ENCODE measurements around the gene MBD3.
"Not testable (repeated sequence)": the region's sequence is repeated elsewhere in the genome, so short reads cannot be mapped to it uniquely, and the experiment has no call there.

Gene MBD3

DNA sequence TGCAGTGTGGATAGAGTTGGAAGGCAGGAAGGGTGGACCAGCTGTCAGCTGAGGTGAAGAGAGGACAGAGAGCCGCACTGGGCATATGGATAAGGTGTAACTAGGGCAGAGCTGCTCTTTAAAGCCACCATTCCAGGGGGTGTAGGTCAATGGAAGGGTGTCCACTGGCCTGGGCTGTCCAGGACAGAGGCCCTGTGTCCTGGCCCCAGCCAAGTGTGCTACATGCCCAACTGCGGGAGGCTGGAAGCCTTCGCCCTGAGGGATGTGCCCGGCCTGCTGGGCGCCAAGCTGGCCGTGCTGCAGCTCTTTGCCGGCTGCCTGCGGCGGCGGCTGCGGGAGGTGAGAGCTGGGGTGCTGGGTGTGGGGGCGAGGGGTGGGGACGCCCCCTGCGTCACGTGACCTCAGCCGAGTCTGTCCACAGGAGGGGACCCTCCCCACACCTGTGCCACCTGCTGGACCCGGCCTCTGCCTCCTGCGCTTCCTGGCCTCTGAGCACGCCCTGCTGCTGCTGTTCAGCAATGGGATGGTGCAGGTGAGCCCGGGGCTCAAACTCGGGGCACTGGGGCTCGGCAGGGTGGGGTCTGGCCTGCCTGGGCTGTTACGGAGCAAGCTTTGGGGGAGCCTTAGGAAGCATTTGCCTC, 59.0 kb downstream of the MBD3 start:
- DNase-seq, result no peak

DNA sequence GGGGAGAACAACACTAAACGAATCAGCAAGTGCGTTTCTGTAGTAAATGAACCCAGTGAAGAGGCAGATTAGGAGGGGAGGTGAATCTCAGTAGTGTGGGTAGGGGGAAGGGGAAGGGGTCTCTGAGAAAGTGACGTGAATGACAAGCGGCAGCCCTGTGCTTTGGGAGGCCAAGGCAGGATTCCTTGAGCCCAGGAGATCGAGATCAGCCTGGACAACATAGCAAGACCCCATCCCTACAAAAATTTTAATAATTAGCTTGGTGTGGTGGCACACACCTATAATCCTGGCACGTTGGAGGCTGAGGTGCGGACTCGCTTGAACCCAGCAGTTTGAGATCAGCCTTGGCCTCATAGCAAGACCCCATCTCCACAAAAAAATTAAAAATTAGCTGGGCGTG, 60.7 kb downstream of the MBD3 start:
- no peak for DNase-seq

DNA sequence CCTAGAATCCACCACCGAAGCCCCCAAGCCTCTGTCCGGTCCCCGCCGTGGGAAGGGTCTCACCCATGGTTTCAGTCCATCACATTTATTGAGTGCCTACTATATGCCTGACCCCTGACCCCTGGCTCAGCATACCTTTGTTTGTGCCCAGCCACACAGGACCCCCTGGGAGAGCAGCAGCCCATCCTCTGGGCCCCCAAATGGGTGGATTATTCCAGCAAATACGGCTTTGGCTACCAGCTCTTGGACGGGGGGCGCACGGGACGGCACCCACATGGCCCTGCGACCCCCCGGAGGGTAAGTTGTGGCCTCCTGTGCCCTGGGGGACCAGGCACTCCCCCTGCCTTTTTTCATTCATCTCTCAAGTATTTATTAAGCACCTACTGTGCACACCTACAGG, 61.1 kb downstream of the MBD3 start:
- no peak for DNase-seq

DNA sequence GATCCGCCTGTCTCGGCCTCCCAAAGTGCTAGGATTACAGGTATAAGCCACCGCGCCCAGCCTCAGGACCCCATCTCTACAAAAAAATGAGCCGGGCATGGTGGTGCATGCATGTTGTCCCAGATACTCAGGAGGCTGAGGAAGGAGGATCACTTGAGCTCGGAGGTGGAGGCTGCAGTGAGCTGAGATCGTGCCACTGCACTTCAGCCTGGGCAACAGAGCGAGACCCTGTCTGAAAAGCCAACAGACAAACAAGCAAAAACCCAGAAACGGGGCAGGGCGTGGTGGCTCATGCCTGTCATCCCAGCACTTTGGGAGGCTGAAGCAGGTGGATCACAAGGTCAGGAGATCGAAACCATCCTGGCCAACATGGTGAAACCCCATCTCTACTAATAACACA, 61.8 kb downstream of the MBD3 start:
- not testable (repeated sequence) for DNase-seq

DNA sequence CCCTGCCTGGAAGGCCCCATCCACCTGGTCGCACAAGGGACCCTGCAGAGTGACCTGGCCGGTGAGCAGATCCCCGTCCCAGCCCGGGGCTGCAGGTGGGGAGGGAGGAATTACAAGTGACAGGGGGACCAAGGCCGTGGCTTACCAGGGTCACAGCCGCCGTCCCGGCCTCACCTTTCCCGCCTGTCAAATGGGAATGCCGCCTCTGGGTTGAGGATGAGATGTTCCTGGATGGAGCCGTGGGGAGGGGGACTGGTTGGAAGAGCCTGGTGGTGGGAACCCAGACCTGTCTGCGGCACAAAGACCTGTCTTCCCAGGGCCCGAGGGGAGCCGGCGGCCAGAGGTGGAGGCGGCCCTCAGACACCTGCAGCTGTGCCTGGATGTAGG, 63.2 kb downstream of the MBD3 start:
- no peak for DNase-seq

DNA sequence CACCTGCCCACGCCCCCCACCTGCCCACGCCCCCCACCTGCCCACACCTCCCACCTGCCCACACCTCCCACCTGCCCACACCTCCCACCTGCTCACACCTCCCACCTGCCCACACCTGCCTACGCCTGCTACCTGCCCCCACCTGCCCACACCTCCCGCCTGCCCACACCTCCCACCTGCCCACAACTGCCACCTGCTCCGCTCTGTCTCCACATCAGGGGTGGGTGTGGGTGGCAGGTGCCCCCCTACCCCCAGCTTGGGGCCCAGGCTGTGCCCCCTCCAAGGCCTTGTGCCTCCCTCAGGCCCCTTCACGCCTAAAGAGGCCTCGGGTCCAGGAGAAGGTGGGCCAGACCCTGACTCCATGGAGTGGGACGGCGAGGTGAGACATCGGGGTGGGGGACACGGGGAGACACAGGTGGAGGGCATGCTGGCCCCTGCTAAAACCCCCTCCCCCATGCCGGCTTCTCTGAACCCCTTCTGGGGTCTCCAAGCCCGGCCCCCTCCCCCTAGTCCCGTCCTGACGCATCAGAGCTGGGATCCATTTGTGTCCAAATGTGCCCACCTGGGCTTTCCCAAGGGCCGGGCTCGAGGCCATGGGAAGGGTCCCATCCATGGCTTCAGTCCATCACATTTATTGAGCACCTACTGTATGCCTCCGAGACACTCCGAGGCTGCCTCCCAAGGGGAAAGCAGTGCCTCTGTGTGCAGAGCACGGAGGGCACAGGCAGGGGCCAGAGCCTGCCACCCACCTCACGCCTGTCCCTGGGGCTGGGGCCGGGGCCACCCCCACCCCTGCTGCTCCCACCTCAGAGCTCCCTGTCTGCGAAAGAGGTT, 63.9 kb downstream of the MBD3 start:
- no peak for DNase-seq

DNA sequence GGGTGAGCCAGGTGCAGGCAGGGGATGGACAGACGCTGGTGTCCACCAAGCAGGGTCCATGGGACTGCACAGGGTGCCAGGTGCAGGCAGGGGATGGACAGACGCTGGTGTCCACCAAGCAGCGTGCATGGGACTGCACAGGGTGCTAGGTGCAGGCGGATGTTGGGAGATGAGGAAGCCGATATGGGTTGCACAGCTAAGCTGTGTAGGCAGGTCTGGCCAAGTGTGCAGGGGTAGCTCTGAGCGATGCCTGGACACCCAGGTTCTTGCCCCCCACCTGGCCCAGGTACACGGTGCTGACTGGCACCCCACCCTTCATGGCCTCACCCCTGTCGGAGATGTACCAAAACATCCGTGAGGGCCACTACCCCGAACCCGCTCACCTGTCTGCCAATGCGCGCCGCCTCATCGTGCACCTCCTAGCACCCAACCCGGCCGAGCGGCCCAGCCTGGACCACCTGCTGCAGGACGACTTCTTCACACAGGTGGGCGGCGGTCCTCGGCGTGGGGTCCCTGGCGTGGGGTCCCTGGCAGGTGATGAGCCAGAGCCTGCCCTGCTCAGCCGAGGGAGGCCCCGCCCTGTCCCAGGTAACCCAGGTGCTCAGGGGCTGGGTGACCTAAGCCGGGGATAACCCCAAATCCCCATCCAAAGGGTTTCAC, 64.9 kb downstream of the MBD3 start:
- DNase-seq, result no peak

DNA sequence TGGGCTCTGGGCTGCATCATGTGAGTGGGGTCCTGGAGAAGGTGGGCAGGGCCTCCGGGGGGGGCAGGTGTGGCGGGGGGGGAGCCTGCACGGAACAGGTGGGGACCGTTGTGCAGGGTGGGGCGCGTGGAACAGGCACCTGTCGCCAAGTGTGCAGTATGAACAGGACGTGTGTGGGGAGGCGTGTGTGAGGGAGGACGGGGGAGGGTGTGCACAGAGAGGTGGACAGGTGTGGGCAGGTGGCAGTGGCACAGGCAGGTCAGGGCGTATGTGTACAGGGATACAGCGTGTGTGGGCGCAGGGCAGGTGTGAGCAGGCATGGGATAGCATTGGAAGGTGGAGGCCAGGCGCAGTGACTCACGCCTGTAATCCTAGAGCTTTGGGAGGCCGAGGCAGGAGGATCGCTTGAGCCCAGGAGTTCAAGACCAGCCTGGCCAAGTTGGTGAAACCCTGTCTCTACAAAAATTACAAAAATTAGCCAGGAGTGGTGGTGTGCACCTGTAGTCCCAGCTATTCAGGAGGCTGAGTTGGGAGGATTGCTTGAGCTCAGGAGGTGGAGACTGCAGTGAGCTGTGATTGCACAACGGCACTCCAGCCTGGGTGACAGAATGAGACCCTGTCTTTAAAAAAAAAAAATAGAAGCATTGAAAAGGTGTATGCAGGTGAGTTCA, 65.6 kb downstream of the MBD3 start:
- no peak for DNase-seq

DNA sequence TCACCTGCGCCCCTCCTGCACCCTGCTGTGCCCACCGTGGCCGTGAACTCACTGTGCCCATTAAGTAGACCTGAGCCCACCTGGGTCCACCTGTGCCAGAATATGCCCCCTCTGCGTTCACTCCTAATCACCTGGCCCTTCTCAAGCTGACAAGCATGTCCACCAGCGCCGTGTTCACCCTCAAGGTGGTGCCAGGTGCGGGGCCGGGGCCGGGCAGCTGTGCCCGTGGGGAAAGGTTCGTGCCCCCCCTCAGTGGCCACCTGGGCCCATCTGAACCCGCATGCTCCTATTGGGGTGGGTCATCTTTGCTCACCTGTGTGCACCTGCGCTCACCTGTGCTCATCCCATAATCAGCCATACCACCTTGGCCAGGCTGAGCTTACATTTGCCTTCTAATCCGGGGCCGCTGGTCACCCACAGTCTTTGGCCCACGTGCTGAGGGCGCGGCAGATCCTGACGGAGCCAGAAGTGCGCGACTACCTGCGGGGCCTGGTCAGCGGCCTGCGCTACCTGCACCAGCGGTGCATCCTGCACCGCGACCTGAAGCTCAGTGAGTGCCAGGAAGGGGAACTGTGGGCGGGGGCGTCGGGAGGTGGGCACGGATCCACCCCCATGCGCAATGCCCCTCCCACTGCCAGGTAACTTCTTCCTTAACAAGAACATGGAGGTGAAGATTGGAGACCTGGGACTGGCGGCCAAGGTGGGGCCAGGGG, 66.4 kb downstream of the MBD3 start:
- no peak for DNase-seq

DNA sequence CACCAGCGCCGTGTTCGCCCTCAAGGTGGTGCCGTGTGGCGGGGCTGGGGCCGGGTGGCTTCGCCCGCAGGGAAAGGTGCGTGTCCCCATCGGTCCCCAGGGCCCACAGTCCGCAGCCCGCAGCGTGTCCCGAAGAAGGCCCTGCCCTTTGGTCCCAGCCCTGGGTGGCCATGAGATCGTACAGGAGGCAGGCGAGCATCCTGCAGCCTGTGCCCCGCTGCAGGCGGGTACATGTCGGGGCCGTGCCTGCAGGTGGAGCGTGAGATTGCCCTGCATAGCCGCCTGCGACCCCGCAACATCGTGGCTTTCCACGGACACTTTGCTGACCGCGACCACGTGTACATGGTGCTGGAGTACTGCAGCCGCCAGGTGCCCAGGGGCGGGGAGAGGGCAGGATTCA, 67.3 kb downstream of the MBD3 start:
- no peak for DNase-seq

DNA sequence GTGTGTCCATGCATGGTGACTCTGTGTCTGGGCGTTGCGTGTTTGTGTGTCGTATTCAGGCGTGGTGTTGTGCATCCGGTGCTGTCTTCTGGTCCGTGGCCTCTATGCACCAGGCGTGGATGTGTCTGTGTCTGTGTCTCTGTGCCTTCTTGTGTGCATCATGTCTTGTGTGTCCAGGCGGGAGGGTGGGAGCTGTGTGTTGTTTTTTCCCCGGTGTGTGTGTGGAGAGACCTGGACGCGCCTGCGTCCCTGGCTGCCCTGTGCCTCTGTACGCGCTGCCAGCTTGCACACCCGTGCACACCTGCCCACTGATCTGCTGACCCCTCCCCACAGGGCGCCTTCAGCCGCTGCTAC, 67.7 kb downstream of the MBD3 start:
- no peak for DNase-seq

DNA sequence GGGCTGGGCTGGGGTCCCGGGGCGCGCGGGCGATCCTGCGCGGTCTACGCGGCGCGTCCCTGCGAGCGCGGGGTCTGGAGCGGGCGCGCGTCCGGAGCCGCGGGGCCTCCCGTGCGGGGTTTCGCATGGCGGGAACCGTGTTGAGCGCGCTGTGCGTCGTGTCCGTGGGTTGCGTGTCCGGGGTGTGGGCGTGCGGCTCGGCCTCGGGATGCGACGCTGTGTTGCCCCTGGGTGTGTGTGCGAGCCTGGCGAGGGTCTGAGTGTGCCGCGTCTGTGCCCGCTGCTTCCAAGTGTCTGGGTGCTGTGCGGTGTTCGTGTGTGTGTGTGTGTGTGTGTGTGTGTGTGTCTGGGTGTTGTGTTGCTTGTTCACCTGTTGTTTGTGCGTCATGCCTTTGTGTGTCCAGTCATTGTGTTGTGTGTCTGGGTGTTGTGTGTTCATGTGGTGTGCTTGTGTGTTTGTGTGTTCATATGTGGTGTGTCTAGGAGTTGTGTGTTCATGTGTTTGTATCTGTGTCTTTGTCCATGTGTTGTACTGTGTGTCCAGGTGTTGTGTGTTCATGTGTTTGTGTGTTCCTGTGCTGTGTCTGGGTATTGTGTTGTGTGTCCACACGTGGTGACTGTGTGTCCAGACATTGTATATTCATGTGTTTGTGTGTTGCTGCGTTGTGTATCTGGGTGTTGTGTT, 68.2 kb downstream of the MBD3 start:
- no peak for DNase-seq
